ENCODE results near the gene CCDC78.

The CCDC78 gene

DNA sequence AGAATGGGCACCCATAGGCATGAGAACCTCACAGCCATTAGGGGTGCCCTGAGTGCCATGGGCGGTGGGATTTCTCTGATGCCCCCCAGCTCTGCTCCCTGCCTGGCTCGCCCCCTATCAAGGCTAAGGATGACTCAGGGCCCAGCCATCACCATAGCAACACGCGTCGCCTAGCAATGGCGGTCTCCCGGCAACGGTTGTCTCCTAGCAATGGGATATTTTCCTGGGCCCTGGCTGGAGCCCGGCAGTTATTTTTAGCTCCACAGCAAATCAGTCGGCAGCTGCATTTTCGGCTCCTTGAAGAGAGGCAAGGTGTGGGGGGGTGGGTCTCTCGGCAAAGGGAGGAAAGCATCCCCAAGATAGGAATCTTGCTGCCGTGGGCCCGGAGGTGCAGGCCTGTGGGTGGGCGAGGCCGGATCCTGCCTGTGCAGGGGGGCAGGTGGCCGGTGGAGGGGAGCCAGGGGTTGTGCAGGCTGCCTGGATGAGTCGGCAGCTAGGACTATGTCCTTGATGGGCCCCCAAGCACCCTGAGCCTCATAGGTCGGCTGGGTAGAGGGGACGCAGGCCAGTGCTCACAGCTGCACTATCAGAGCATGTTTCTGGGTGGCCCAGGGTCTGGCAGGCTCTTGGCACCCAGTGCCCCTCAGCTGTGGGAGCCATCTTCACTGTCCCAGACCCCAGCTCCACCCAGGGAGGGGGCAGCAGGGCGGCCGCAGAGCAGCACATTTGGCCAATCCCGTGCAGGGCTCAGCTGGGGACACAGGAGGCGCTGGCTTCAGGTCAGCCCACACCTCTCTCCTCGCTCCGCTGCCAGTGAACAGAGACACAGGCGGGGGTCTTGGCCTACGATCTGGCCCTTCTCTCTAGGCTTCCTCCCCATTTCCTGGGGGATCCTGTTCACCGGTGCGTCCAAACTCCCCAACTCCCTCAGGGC, 16.4 kb downstream of the CCDC78 start:
- no peak for DNase-seq

DNA sequence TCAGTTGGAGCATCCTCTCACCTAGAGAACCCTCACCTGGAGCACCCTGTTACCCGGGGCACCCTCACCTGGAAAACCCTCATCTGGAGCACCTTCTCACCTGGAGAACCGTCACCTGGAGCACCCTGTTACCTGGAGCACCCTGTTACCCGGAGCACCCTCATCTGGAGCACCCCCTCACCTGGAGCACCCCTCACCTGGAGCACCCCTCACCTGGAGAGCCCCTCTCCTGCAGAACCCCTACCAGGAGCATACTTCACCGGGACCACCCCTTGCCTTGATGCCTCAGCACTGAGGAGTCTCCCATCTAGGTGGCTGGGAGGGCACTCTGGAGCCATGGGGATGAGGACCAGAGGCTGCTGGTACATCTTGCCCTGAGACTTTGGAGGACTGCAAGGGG, 17.3 kb downstream of the CCDC78 start:
- no peak for DNase-seq

DNA sequence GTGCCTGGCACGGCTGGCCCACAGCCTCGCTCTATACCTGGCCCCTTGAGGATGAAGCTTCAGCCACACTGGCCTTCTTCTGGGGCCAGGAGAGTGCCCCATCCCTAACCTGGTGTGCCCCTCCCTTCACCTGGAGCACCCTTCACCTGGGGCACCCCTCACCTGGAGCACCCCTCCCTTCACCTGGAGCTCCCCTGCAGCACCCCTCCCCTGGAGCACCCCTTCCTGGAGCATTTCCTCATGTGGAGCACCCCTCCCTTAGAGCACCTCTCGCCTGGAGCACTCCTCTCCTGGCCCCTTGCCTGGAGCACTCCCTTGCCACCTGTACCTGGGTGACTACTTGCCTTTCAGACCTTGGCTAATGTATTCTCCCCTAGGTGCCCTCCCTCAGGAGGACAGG, 18.2 kb downstream of the CCDC78 start:
- DNase-seq = no peak

DNA sequence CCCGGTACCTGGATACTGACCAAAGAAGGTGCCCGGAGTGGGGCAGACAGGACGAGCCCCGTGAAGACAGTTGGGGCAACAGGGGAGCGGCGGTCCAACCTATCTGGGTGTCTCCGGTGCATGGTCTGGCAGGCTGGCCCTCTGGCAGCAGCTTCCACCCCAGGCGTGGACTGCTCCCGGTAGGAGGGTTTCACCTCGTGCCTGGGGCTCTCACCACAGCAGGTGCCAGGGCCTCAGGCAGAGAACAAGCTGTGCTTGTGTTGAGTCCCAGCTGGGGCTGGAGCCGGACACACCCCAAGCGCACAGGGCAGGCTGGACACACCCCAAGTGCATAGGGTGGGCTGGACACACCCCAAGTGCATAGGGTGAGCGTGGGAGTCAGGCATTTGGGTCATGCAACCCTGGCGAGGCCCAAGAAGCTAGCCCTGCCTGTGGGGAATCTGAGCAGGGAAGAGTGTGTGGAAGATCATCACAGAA, 19.1 kb downstream of the CCDC78 start:
- no peak for DNase-seq

DNA sequence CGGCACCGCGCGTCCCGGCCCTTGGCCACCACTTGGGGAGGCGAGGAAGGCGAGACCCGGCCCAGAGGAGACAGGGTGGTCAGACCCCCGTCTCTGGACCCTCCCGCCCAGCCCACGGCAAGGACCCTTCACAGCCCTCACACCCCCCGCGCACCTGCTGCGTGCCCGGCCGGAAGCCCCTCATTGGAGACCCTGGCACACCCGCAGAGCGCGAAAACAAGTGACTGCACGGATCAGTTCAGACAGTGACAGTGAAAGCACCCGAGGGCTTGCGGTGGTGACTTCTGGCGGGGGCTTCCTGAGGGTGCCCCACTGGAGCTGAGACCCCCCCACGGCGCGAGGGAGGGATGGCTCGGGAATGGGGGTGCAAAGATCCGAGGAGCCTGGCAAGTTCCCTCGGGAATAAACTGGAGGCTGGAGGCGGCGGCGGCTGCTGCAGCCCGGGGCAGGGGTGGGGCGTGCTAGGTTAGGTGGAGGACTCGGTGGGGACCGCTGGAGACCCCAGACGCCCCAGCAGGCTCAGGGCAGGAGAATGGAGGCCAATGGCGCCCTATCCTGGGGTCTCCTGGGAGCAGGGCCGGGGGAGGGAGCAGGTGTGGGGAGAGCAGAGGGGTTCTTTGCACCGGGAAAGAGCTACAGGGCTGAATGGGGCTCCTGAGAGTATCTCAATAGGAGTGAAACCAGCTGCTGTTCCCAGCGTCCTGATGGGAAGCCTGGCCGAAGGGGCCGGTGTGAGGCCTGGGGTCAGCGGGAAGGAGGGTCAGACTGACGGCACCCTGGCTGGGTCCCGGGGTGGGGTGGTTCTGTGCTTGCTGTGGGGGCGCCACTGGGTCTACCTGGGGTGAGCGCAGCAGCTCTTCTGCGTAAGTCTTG, 19.8 kb downstream of the CCDC78 start:
- DNase-seq = no peak

DNA sequence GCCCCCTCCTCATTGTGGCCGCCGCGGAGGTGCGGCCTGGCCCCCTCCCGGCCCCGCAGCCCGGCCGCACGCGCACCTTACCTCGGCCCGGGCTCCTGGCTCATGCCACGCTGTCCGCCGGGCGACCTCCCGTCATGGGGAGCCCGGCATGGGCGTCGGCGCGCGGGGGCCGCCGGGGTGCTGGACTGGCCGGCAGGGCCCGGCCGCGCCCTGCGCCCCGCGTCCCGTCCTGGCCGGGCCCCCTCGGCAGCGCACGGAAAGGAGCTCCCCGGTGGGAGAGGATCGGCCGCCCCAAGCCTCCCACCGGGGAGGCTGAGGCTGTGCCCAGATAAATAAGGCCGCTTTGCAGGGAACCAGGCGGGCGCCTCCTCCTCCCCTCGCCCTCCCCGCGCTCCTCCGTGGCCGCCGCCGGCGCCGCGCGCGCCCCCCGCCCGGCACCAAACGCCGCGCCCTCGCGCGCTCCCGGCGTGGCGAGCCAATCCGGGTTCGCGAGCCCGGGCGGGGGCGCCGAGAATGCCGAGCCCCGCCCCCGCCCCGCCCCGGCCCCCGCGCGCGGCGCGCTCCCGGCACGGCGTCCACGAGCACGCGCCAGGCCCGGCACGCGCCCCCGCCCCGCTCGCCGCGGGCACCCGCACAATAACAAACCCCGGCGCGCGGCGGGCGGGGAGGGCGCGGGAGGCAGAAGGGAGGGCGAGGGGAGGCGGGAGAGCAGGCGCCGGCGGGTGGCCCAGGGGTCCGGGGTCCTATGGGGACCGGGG, 20.6 kb downstream of the CCDC78 start, which contains the start of gene FBXL16:
FBXL16 (minus strand) TSS at position 371 of the 758 bp plus-strand sequence. CDS start 8,396 bp downstream, outside the sequence.
- no peak for DNase-seq

DNA sequence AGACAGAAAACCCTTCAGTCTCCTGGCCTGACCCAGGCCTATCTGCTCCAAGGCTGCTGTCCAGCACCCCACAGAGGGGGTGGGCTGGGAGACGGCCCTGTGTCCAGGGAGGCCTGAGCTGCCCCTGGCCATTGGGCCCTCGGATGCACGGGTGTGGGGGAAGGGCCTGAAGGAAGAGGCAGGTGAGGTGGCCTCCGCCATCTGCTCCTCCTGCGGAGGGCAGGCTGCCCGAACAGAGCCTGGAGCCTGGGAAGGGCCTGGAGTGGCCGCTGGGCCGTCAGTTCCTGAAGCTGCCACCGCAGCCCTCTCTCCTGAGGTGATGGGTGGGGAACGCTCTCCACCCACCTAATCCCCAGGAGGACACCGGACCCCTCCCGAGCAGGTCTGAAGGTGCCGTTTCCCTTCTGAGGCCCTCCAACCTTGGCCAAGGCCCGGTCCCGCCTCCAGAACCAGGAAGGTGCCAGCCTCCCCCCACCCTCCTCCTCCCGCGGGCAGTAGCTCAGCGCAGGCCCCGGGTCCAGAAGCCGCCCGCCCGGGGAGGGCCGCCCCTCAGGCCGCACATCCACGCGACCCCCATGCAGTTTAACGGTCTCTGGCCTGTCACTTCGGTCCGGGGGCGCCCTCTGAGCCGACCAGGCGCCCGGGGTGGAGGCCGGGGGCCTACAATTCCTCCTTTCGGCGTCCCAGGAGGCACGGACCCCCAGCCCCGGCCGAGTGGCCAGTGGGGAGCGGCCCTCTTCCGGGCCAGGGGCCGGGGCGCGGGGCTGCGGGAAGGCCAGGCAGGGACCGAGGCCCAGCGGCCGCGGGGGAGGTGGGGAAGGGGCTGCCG, 21.5 kb downstream of the CCDC78 start:
- no peak for DNase-seq

DNA sequence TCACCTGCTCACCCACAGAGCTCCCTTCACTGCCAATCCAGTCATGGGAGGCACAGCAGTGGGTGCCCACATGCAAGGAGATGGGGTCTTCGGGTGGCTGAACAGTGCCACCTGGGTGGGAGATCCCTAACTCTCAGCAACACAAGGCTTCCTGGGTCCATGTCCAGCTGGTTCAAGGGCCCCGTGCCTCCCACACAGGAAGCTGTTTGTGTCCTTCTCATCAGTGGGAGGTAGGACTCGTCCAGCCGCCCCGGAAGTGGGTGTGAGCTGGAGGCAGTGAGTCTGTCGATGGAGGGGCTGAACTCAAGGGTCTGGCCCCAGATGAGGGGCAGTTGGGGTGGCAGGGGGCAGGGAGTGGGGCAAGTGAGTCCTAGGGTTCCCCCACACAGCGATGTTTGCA, 22.2 kb downstream of the CCDC78 start:
- no peak for DNase-seq

DNA sequence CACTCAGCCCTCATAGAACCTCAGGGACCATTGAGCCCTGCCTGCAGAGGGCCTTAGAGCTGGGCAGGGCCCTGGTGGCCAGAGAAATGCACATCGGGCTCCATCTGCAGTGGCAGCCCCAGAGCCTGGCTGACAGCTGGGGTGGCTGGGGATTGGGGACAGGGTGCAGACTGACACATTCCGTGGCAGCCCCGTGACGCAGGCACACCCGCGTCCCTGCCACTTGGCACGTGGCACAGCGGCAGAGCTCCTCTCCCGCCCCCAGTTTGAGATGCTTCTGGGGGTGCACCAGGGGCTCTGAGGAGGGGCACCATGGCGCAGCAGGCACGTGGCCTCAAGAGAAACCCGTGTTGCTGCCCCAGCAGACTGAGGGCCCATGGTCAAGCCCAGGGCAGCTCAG, 22.8 kb downstream of the CCDC78 start:
- no peak for DNase-seq

DNA sequence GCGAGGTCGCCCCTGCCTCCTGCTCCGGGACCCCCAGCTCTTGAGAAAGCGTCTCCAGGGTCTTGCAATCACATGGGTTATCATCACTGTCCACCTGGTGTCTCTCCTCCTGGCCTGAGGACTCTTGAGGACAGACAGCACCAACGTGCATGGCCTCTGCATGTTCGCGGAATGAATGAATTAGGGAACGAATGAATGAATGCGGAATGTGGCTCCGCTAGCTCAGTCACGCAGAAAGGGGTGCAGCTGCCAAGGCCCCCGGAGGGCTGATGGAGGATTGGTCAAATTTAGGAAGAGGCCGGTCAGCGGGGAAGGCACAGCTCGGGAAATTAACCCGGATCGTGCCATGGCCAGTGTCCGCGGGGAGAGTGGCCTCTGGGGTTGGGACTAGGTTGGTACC, 23.9 kb downstream of the CCDC78 start:
- DNase-seq = no peak

DNA sequence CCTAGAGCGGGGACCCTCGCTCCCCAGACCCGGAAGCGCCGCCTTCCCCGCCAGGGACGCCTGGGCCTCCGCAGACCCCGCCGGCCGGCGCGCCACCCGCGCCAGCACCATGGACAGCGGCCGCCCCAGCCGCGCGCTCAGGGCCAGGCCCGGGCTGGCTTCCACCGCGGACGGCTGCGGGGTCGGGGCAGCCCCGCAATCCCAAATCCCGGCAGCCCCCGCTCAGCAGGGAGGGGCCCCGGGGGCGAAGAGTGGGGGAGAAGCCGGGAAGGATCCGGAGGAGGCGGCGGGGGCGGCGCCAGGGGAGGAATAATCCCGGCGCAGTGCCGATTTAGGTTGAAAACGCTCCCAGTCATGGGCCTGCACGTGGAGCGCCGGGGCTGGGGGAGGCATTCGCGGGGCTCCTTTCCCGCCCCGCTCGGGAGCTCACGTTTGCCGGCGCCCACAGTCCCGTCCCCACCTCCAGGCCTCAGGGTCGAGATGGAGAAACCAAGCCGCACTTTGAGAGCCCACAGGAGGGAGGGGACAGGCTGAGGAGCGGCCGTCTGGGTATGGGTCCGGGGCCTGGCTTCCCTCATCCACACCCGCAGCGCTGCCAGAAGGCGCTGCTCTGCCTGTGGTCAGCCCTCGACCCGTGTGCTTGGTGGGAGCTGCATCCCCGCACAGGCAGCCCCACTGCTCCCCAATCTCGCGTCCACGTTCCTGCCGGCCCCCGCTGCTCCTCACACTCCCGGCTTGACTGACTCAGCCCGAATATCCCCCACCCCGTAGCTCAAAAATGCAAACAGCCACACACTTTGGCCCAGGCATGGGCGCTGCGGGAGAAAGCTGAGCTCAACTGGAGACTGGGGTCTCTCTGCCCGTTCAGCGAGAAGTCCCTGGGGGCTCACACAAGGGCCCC, 25.3 kb downstream of the CCDC78 start:
- DNase-seq = peak; percentile 56

DNA sequence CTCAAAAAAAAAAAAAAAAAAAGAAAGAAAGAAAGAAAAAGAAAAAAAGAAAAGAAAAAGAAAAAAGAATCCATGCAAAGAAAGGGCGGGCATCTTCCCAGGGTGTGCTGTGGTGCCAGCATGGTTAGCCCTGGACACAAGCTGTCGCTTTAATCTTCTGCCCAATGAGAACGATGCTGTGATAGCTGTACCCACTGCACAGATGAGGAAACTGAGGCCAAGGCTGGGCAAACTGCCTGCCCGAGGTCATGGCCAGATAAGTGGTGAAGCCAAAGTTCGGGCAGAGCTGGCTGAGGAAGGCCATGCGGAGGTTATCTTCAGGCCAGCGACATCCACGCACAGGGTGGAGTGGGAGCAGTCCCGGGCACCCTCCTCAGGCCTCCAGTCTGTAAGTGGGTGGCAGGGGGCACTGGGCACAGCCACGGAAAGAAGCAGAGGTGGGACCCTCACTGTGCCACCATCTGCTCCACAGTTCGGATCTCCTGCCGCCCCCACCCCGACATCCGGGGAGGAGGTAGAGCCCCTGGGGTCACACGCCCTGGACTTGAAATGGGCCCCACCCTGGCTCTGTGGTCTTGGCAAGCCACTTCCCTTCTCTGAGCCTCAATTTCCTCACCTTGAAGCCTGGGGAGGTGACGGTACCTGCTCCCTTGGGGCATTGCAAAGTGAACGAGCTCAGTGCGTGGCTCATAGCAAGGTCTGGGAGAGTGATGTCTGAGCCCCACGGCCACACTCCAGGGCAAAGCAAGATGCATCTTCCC, 27.2 kb downstream of the CCDC78 start:
- DNase-seq = no peak

DNA sequence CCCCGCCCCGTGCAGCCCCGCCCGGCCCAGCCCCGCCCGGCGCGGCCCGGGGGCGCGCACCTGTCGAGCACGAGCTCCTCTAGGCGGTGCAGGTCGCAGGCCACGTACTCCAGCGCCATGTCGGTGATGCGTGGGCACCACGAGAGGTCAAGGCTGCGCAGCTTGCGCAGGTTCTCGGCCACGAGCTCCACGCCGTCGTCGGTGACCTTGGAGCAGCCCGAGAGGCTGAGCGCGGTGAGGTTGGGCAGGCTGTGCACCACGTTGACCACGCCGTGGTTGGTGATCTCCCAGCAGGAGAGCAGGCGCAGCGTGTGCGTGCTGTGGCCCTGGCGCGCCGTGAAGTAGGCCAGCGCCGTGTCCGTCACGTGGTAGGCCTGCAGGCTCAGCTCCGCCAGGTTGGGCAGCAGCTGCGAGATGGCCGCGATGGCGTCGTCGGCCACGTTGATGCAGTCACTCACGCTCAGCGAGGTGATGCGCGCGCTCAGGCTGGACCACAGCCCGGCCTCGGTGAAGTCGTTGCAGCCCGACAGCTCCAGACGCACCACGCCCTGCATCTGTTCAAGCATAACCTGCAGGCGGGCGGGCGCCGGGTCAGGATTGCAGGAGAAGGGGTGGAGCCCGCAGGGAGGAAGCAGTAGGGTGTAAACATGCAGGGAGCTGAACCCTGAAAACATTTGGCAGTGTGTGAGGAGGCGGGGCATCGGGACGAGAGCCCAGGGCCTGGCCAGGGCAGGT, 30.7 kb downstream of the CCDC78 start:
- peak; percentile 81 for DNase-seq

DNA sequence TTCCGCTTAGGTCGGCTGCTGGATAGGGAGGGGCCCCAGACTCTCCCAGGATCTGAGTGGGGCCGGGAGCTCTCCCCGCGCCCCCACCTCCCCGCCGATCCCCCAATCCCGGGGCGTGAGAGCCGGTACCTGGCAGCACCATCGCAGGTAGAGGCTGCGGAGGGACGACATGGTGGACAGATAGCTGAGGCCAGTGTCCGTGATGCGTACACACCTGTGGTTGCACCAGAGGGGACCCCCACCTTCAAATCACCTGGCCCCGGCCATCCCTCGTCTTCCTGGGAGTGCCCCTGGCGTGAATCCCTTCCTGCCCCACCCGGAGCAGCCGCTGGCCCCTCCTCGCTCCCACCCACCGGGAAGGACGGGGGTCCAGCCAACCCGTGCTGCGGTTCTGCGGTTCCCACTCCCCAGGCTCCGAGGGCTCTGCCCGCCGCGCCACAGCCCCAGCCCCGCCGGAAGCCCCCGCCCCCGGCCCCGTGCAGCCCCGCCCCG, 31.3 kb downstream of the CCDC78 start:
- no peak for DNase-seq

DNA sequence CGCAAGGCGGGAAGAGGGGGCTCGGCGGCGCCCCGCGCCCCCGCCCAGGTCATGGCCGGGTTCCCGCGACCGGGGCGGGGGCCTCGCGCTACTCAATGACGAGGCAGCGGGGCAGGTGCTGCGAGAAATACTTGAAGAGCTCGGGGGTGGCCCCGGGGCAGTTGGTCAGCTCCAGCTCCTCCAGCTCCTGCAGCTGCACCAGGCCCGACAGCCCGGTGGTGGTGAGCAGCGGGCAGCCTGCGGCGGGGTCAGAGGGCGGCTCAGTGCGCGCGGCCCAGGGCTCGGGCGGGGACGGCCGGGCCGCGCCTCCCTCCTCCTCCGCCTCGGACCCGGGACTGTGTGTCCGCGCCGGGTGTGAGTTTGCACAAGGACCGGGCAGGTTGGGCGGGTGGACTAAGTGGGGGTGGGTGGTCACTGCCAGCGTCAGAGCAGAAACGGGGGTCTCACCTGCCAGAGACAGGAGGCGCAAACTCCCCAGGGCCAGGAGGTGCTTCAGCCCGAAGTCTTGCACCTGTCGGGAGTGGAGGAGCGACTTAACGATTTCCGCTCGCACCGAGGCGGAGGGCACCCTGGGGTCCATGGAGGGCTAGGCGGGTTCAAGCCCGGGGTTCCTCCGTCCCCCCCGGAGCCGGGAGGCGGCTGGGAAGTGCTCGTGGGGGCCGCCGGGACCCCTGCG, 31.9 kb downstream of the CCDC78 start:
- DNase-seq = peak; percentile 28

DNA sequence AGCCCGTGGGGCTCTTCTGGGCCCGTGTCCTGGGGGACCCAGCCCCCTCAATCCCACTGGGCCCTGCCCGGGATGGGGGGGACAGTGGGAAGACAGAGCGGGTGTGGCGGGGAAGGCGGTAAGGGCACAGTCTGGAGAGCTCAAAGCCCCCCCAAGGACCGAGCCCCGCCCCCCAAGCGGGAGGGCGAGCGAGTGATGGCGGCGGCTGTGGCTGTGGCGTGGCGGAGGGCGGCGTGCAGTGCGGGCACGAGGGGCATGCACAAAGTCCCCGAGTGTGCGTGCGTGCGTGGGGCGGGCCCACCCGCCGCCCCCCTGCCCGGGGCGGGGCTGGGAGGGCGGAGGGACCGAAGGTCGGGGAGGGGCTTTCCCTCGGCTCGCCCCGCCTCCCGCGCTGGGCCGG, 32.5 kb downstream of the CCDC78 start:
- no peak for DNase-seq

DNA sequence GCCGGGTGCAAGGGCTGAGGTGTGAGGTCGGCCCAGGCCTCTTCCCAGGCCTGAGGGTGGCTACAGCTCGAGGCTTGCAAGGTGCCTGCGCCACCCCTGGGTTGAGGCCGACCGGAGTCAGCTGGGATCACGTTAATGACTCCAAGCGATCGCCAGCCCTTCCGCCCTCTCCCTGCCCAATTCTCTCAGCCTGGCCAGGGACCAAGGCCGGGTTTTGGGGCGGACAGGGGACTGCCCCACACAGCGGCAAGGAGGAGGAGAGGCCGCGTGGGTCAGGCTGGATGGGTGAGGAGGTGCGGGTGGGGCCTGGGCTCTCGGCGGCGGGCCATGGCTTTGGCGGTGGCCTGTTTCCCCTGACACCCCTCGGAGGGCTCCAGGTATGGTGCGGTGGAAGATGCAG, 32.9 kb downstream of the CCDC78 start:
- DNase-seq = no peak

DNA sequence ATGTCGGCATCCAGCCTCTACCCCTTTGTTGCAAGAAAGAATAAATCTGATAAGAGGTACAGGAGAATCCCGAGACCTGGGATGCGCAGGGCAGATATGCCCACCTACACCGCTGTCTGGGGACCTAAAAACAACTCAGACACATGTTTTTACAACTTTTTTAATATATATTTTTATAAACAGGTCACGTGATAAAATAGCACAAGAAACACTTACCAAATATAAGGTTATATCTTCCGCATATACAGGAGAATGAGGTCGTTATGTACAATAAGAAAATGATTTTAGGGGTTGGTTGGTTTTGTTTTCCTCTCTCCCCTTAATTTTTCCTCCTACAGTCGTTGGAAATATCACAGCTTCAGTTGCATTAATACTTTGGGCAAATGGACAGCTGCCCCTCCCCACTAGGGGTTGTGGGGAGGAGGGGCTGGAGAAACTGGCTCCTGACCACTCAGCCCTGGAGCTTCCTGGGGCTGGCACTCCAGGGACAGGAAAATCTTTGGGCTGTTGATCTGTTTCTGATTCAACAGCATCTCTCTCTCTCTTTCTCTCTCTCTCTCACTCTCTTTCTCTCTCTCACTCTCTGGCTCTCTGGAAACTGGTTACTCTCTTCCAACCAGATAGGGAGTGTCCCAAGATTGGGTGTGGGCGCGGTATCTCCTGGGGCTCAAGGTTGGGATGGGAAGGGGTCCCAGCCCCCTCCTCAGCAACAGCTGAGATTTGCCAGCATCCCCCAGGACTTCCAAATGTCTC, 33.7 kb downstream of the CCDC78 start:
- no peak for DNase-seq

Data from CD4-positive, alpha-beta T cell treated with Interleukin-6 for 4 hours (primary cell).